CD4-positive, alpha-beta T cell (primary cell): ENCODE data around the gene HORMAD1. TPM values are rescaled to one million over a fixed set of nuclear protein-coding genes. Genes with fewer than 3 reads are reported as not detected.

Experiments
- ATAC-seq: fragments of 200-7000 bp; cut with Tn5 transposase; one replicate; pipeline ENCODE4 v1.10.0; 2022; ENCODE audit warnings: mild to moderate bottlenecking; ENCODE audit not compliant: poor library complexity
- CTCF ChIA-PET: fragments of 350-600 bp; sonication (Branson Sonifier 250); formaldehyde crosslinking; loops from one replicate; lab custom pipeline; 2021; ENCODE audit warnings: antibody characterized with exemption, inconsistent platforms; lab: Charles Lee
- POLR2A ChIA-PET: fragments of 350-600 bp; sonication (Branson Sonifier 250); formaldehyde crosslinking; loops from one replicate; lab custom pipeline; 2021; ENCODE audit warnings: antibody characterized with exemption, inconsistent platforms; lab: Charles Lee
- DNase-seq, 14 experiments: peaks; one replicate each; pipeline ENCODE4 v3.0.0-alpha.2; 2013 to 2020; ENCODE audit warnings: mixed read lengths in 2 of 14
- H3K27ac ChIP-seq, 2 donors: one replicate each; pipeline versions ENCODE4 v1.5.1 to v1.7.0; 2013; ENCODE audit warnings: low read length in 2 of 2, low read depth in 1 of 2, mild to moderate bottlenecking in 1 of 2
- H3K27me3 ChIP-seq, 2 experiments: 1 replicate in 1 of 2; 2 replicates in 1 of 2; pipeline versions ENCODE4 v1.6.1 to v1.7.0; 2013; ENCODE audit warnings: low read length in 2 of 2, control low read depth in 1 of 2, mild to moderate bottlenecking in 1 of 2, moderate library complexity in 1 of 2; ENCODE audit not compliant: insufficient read depth in 2 of 2, control insufficient read depth in 1 of 2
- H3K36me3 ChIP-seq: one replicate; pipeline ENCODE4 v1.6.1; 2013; ENCODE audit warnings: low read length, control low read depth; ENCODE audit not compliant: insufficient read depth
- H3K4me1 ChIP-seq: one replicate; pipeline ENCODE4 v1.6.1; 2013; ENCODE audit warnings: low read length, control low read depth; ENCODE audit not compliant: insufficient read depth
- H3K4me3 ChIP-seq: one replicate; pipeline ENCODE4 v1.5.1; 2013; ENCODE audit warnings: mild to moderate bottlenecking, low read length, moderate library complexity
- H3K9me3 ChIP-seq, 2 experiments: 1 replicate in 1 of 2; 2 replicates in 1 of 2; pipeline versions ENCODE4 v1.6.1 to v1.7.0; 2013; ENCODE audit warnings: low read length in 2 of 2, mild to moderate bottlenecking in 2 of 2, control low read depth in 1 of 2, moderate library complexity in 1 of 2; ENCODE audit not compliant: control insufficient read depth in 1 of 2, insufficient read depth in 1 of 2
- H3K27ac Mint-ChIP-seq: one replicate; pipeline ENCODE4 v1.8.0; 2020; ENCODE audit warnings: mixed read lengths
- H3K27me3 Mint-ChIP-seq: one replicate; pipeline ENCODE4 v1.8.0; 2021; ENCODE audit warnings: mixed read lengths
- H3K36me3 Mint-ChIP-seq: one replicate; pipeline ENCODE4 v1.8.0; 2021; ENCODE audit warnings: low read depth, mixed read lengths
- H3K4me1 Mint-ChIP-seq: one replicate; pipeline ENCODE4 v1.8.0; 2021; ENCODE audit warnings: low read depth, mixed read lengths
- H3K4me3 Mint-ChIP-seq: one replicate; pipeline ENCODE4 v1.8.0; 2020; ENCODE audit warnings: mild to moderate bottlenecking, mixed read lengths
- H3K9me3 Mint-ChIP-seq: one replicate; pipeline ENCODE4 v1.8.0; 2020; ENCODE audit warnings: mixed read lengths
- CTCF ChIP-seq: fragments of 200-600 bp; IDR thresholded peaks from one replicate; pipeline ENCODE4 v1.8.0; 2022; ENCODE audit warnings: antibody characterized with exemption, mild to moderate bottlenecking
- intact Hi-C, 2 experiments: fragments of 100-400 bp; cut with DNase I in 1 of 2; cut with micrococcal nuclease in 1 of 2; formaldehyde crosslinking; loops; one replicate each; pipeline versions ENCODE4 v1.15.1 to v1.9.0; 2023 to 2025; cut with DNase I, micrococcal nuclease
- total RNA-seq, 174 experiments: library from RNA in 2 of 174; stranded (reverse) in 2 of 174; gene quantifications; one replicate each; pipeline ENCODE4 v1.2.3 and lab custom pipeline; 2021 to 2026

Gene HORMAD1
- total RNA-seq, 2 experiments from 2014 or later = not detected

GRCh38 chr1:150650193-150650592, 70.5 kb downstream of the HORMAD1 start:
- Mint-ChIP-seq H3K36me3 (peaks cover 76% of the 10 kb centered on the region), H3K4me3 (no peak overlapping the region), H3K9me3 (no peaks in the 10 kb centered on the region), H3K27me3 (no peaks in the 10 kb centered on the region), H3K4me1 (no peaks in the 10 kb centered on the region), H3K27ac (no peak overlapping the region)
- ChIA-PET CTCF (no interaction called here), POLR2A (interaction anchor here (1.0 to 1.7 kb wide), 3 partner anchors 13 to 90 kb away, joined by 3 to 5 read pairs (median 4); partner anchors contain the start of gene ENSA)
- no peak overlapping the region for H3K27ac ChIP-seq
- no peaks in the 10 kb centered on the region for H3K9me3 ChIP-seq
- no peak for DNase-seq
- no peak for ATAC-seq
- intact Hi-C loops = no loop called here
- no peak overlapping the region for H3K4me3 ChIP-seq
- no peak for TF ChIP-seq CTCF
- H3K27me3 ChIP-seq = no peaks in the 10 kb centered on the region
- H3K36me3 ChIP-seq = peaks cover 51% of the 10 kb centered on the region
- no peaks in the 10 kb centered on the region for H3K4me1 ChIP-seq

DNA sequence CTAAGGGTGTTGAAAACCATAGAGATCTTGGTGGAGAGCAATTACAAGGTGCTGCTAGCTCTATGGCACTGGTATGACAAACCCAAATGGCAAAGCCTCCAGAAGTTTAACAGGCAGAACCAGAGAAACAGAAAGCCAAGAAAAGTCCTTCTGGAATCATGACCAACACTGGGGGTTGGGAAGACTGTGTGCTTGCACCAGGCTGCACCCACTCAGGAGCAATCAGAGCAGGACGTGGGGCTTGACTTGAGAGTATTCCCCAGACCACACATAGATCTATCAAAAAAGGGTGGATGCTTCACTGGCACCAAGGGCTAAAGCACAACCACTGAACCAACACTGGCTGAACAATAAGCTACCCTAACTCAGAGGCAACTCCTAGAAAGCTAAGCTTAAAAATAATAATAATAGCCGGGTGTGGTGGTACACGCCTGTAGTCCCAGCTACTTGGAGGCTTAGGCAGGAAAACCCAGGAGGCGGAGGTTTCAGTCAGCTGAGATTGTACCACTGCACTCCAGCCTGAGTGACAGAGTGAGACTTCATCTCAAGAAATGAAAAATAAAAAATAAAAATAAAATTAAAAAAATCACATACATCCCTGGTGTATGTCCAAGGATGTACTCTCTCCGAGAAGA, 71.1 kb downstream of the HORMAD1 start:
- Histone ChIP-seq H3K27me3 (no peaks in the 10 kb centered on the region), H3K9me3 (no peaks in the 10 kb centered on the region), H3K27ac (no peak overlapping the region), H3K4me1 (no peaks in the 10 kb centered on the region), H3K4me3 (no peak overlapping the region), H3K36me3 (peaks cover 51% of the 10 kb centered on the region)
- intact Hi-C loops = no loop called here
- H3K27ac Mint-ChIP-seq = no peak overlapping the region
- POLR2A ChIA-PET = interaction anchor here (1.0 to 1.7 kb wide), 2 partner anchors 20 to 89 kb away, joined by 4 to 5 read pairs; partner anchors contain the start of gene ENSA
- DNase-seq (no peak), ATAC-seq (no peak)
- CTCF ChIA-PET = no interaction called here
- no peaks in the 10 kb centered on the region for H3K4me1 Mint-ChIP-seq
- peaks cover 70% of the 10 kb centered on the region for H3K36me3 Mint-ChIP-seq
- no peaks in the 10 kb centered on the region for H3K9me3 Mint-ChIP-seq
- H3K27me3 Mint-ChIP-seq = no peaks in the 10 kb centered on the region
- no peak overlapping the region for H3K4me3 Mint-ChIP-seq
- no peak for TF ChIP-seq CTCF

Other genes starting within 250 kb of the HORMAD1 start
- 10 to 100 TPM; 22.8 to 25.3 TPM for gene TARS2, start 233.5 kb downstream of the HORMAD1 start, total RNA-seq
- gene ECM1, start 212.8 kb downstream of the HORMAD1 start, total RNA-seq = under 1 TPM in 1 of 2 experiments, not detected in 1; 0.31 TPM
- gene FALEC, start 205.1 kb downstream of the HORMAD1 start, total RNA-seq = not detected
- gene ADAMTSL4, start 171.5 kb downstream of the HORMAD1 start, total RNA-seq = under 1 TPM; 0.16 to 0.22 TPM
- gene MCL1, start 141.3 kb downstream of the HORMAD1 start, total RNA-seq = 100 to 1,000 TPM; 737 to 747 TPM
- gene ENSA, start 91.3 kb downstream of the HORMAD1 start, total RNA-seq = 100 to 1,000 TPM; 132 to 137 TPM
- gene GOLPH3L, start 23.7 kb downstream of the HORMAD1 start, total RNA-seq = 1 to 10 TPM; 2.4 to 2.6 TPM
- gene CTSS, start 44.9 kb upstream of the HORMAD1 start, total RNA-seq = 10 to 100 TPM; 83.1 to 83.5 TPM
- gene CTSK, start 87.4 kb upstream of the HORMAD1 start, total RNA-seq = 10 to 100 TPM; 11.2 to 11.8 TPM
- 10 to 100 TPM; 18.8 to 21.5 TPM for gene ARNT, start 155.7 kb upstream of the HORMAD1 start, total RNA-seq
- gene CTXND2, start 166.2 kb upstream of the HORMAD1 start, total RNA-seq = not detected
- gene SETDB1, start 205.5 kb upstream of the HORMAD1 start, total RNA-seq = 10 to 100 TPM; 39.4 to 40.4 TPM